Type B pancreatic cell (in vitro differentiated cells): ENCODE measurements around the gene SSH3. TPM values are rescaled to one million over a fixed set of nuclear protein-coding genes. Genes with fewer than 3 reads are reported as not detected.

Experiments used
- DNase-seq: peaks from one replicate; pipeline ENCODE4 v3.0.0; 2021; ENCODE audit warnings: mixed read lengths; ENCODE audit not compliant: unreplicated experiment; ENCODE audit errors: extremely low spot score
- H3K27ac Mint-ChIP-seq: 2 replicates; pipeline ENCODE4 v1.8.0; 2021; ENCODE audit warnings: mild to moderate bottlenecking, mixed read lengths
- H3K27me3 Mint-ChIP-seq: 2 replicates; pipeline ENCODE4 v1.8.0; 2021; ENCODE audit warnings: mixed read lengths
- H3K36me3 Mint-ChIP-seq: 2 replicates; pipeline ENCODE4 v1.8.0; 2021; ENCODE audit warnings: mixed read lengths
- H3K4me1 Mint-ChIP-seq: one replicate; pipeline ENCODE4 v1.8.0; 2021; ENCODE audit warnings: mixed read lengths; ENCODE audit not compliant: unreplicated experiment
- H3K4me3 Mint-ChIP-seq: 2 replicates; pipeline ENCODE4 v1.8.0; 2021; ENCODE audit warnings: mild to moderate bottlenecking, mixed read lengths
- H3K9me3 Mint-ChIP-seq: 2 replicates; pipeline ENCODE4 v1.8.0; 2021; ENCODE audit warnings: mixed read lengths
- CTCF ChIP-seq: fragments of 200-600 bp; sonication (generic); conservative IDR thresholded peaks from 2 replicates; pipeline ENCODE4 v1.5.0; 2021; ENCODE audit warnings: antibody characterized with exemption, mild to moderate bottlenecking
- total RNA-seq: library from RNA; stranded (reverse); gene quantifications from 2 replicates; pipeline ENCODE4 v1.2.1, GENCODE V29; 2021; ENCODE audit warnings: low replicate concordance

Gene SSH3
- total RNA-seq, 1 donor from 2014 or later: 32.0 TPM

- Mint-ChIP-seq H3K4me3 (peak overlapping the region; percentile 92), H3K9me3 (no peaks in the 10 kb centered on the region), H3K36me3 (peaks cover 17% of the 10 kb centered on the region)
Measured at GRCh38 chr11:67290801-67291200, 12.5 kb upstream of the SSH3 start.

GRCh38 chr11:67291481-67292381 is 11.6 kb upstream of the SSH3 start:
- no peaks in the 10 kb centered on the region for H3K27me3 Mint-ChIP-seq
- DNase-seq: no peak
- H3K27ac Mint-ChIP-seq: peak overlapping the region; percentile 83
- H3K4me3 Mint-ChIP-seq: peak overlapping the region; percentile 14
- H3K9me3 Mint-ChIP-seq: no peaks in the 10 kb centered on the region
- H3K36me3 Mint-ChIP-seq: peaks cover 26% of the 10 kb centered on the region
- H3K4me1 Mint-ChIP-seq: peaks cover 19% of the 10 kb centered on the region
- TF ChIP-seq CTCF: no peak

More at GRCh38 chr11:67290801-67291200, 12.5 kb upstream of the SSH3 start:
- DNase-seq: no peak
- H3K4me1 Mint-ChIP-seq: peaks cover 19% of the 10 kb centered on the region
- no peak overlapping the region for H3K27ac Mint-ChIP-seq
- no peaks in the 10 kb centered on the region for H3K27me3 Mint-ChIP-seq
- TF ChIP-seq CTCF: no peak

- H3K4me1 Mint-ChIP-seq: peaks cover 12% of the 10 kb centered on the region
- H3K36me3 Mint-ChIP-seq: peaks cover 30% of the 10 kb centered on the region
- DNase-seq: no peak
- no peak for TF ChIP-seq CTCF
- H3K9me3 Mint-ChIP-seq: no peaks in the 10 kb centered on the region
- H3K27ac Mint-ChIP-seq: peak overlapping the region; percentile 83
- no peaks in the 10 kb centered on the region for H3K27me3 Mint-ChIP-seq
- H3K4me3 Mint-ChIP-seq: peak overlapping the region; percentile 63
Measured at GRCh38 chr11:67292671-67293070, 10.7 kb upstream of the SSH3 start.

GRCh38 chr11:67293090-67293489 is 10.2 kb upstream of the SSH3 start:
- peak overlapping the region; percentile 83 for H3K27ac Mint-ChIP-seq
- H3K36me3 Mint-ChIP-seq: peaks cover 31% of the 10 kb centered on the region
- no peaks in the 10 kb centered on the region for H3K9me3 Mint-ChIP-seq
- TF ChIP-seq CTCF: no peak
- peak overlapping the region; percentile 63 for H3K4me3 Mint-ChIP-seq
- H3K4me1 Mint-ChIP-seq: peaks cover 9% of the 10 kb centered on the region
- H3K27me3 Mint-ChIP-seq: no peaks in the 10 kb centered on the region
- no peak for DNase-seq

- DNase-seq: no peak
Measured at GRCh38 chr11:67295846-67296245, 7.5 kb upstream of the SSH3 start.

More at GRCh38 chr11:67295846-67296245, 7.5 kb upstream of the SSH3 start:
- H3K4me3 Mint-ChIP-seq: no peak overlapping the region
- H3K36me3 Mint-ChIP-seq: peaks cover 37% of the 10 kb centered on the region
- H3K9me3 Mint-ChIP-seq: no peaks in the 10 kb centered on the region
- H3K4me1 Mint-ChIP-seq: peaks cover 9% of the 10 kb centered on the region
- no peaks in the 10 kb centered on the region for H3K27me3 Mint-ChIP-seq
- no peak overlapping the region for H3K27ac Mint-ChIP-seq
- TF ChIP-seq CTCF: no peak
